WTC11 (cell line): Measurements from ENCODE around the gene PI4KA. TPM values are rescaled to one million over a fixed set of nuclear protein-coding genes. Genes with fewer than 3 reads are reported as not detected.

ENCODE experiments used
- ATAC-seq: fragments of 200-7000 bp; cut with Tn5 transposase; 2 replicates; pipeline ENCODE4 v1.10.0; 2021; ENCODE audit warnings: mild to moderate bottlenecking, moderate library complexity
- CTCF ChIA-PET: fragments of 300-600 bp; sonication (Branson Sonifier 250); formaldehyde crosslinking; loops from one replicate; lab custom pipeline; 2021; ENCODE audit warnings: antibody characterized with exemption; lab: Charles Lee
- POLR2A ChIA-PET: fragments of 350-600 bp; sonication (Branson Sonifier 250); formaldehyde crosslinking; loops from one replicate; lab custom pipeline; 2021; ENCODE audit warnings: antibody characterized with exemption; lab: Charles Lee
- DNase-seq: peaks from one replicate; pipeline ENCODE4 v3.0.0; 2021; ENCODE audit warnings: low spot score
- H3K27ac Mint-ChIP-seq: 2 replicates; pipeline ENCODE4 v1.8.0; 2021; ENCODE audit warnings: mixed read lengths
- H3K27me3 Mint-ChIP-seq: 2 replicates; pipeline ENCODE4 v1.8.0; 2021; ENCODE audit warnings: low read depth, mild to moderate bottlenecking, moderate library complexity, mixed read lengths
- H3K36me3 Mint-ChIP-seq: 2 replicates; pipeline ENCODE4 v1.8.0; 2021; ENCODE audit warnings: mixed read lengths
- H3K4me1 Mint-ChIP-seq: 2 replicates; pipeline ENCODE4 v1.8.0; 2022; ENCODE audit warnings: mixed read lengths
- H3K4me3 Mint-ChIP-seq: 2 replicates; pipeline ENCODE4 v1.8.0; 2021; ENCODE audit warnings: mild to moderate bottlenecking, moderate library complexity, mixed read lengths
- H3K9me3 Mint-ChIP-seq: 2 replicates; pipeline ENCODE4 v1.8.0; 2021; ENCODE audit warnings: mixed read lengths
- ARID4B ChIP-seq: sonication (generic); formaldehyde crosslinking; IDR thresholded peaks from 2 replicates; pipeline ENCODE4 v1.8.0; 2023; ENCODE audit warnings: missing genetic modification reagents, mild to moderate bottlenecking, borderline replicate concordance
- E2F4 ChIP-seq: sonication (generic); formaldehyde crosslinking; IDR thresholded peaks from 2 replicates; pipeline ENCODE4 v1.8.1; 2022; ENCODE audit warnings: low read depth, mild to moderate bottlenecking, moderate library complexity, missing genetic modification reagents, borderline replicate concordance
- FOXJ3 ChIP-seq: sonication (generic); formaldehyde crosslinking; IDR thresholded peaks from 2 replicates; pipeline ENCODE4 v1.9.0; 2021; ENCODE audit warnings: missing genetic modification reagents, mild to moderate bottlenecking, borderline replicate concordance
- FOXK1 ChIP-seq: sonication (generic); formaldehyde crosslinking; IDR thresholded peaks from 2 replicates; pipeline ENCODE4 v1.8.0; 2022; ENCODE audit warnings: mild to moderate bottlenecking, moderate library complexity, missing genetic modification reagents
- HMGA2 ChIP-seq: fragments of 250-450 bp; sonication (Bioruptor Pico); IDR thresholded peaks from 2 replicates; pipeline ENCODE4 v1.4.0; 2021; ENCODE audit warnings: mild to moderate bottlenecking, moderate library complexity
- HMGXB4 ChIP-seq: sonication (generic); formaldehyde crosslinking; IDR thresholded peaks from 2 replicates; pipeline ENCODE4 v1.8.1; 2023; ENCODE audit warnings: mild to moderate bottlenecking, moderate library complexity, missing genetic modification reagents
- IRF2 ChIP-seq: sonication (generic); formaldehyde crosslinking; IDR thresholded peaks from 2 replicates; pipeline ENCODE4 v1.8.0; 2022; ENCODE audit warnings: low read depth, missing genetic modification reagents, borderline replicate concordance
- JAZF1 ChIP-seq: fragments of 250-450 bp; sonication (Bioruptor Pico); IDR thresholded peaks from 2 replicates; pipeline ENCODE4 v1.9.0; 2021; ENCODE audit warnings: moderate library complexity, mild to moderate bottlenecking, inconsistent platforms
- JUN ChIP-seq: sonication (generic); formaldehyde crosslinking; IDR thresholded peaks from 2 replicates; pipeline ENCODE4 v1.8.0; 2023; ENCODE audit warnings: mild to moderate bottlenecking, missing genetic modification reagents
- MAX ChIP-seq: sonication (generic); formaldehyde crosslinking; IDR thresholded peaks from 2 replicates; pipeline ENCODE4 v1.8.0; 2022; ENCODE audit warnings: mild to moderate bottlenecking, missing genetic modification reagents
- NFYB ChIP-seq: sonication (generic); formaldehyde crosslinking; conservative IDR thresholded peaks from 2 replicates; pipeline ENCODE4 v1.8.0; 2022; ENCODE audit warnings: low read depth, missing genetic modification reagents
- PRDM15 ChIP-seq: sonication (generic); formaldehyde crosslinking; IDR thresholded peaks from 2 replicates; pipeline ENCODE4 v1.8.0; 2022; ENCODE audit warnings: missing genetic modification reagents
- PREB ChIP-seq: sonication (generic); formaldehyde crosslinking; IDR thresholded peaks from 2 replicates; pipeline ENCODE4 v1.8.1; 2022; ENCODE audit warnings: mild to moderate bottlenecking, missing genetic modification reagents, moderate library complexity, borderline replicate concordance
- SMAD4 ChIP-seq: sonication (generic); formaldehyde crosslinking; IDR thresholded peaks from 2 replicates; pipeline ENCODE4 v1.8.0; 2022; ENCODE audit warnings: mild to moderate bottlenecking, missing genetic modification reagents
- TEAD4 ChIP-seq: sonication (generic); formaldehyde crosslinking; IDR thresholded peaks from 2 replicates; pipeline ENCODE4 v1.8.0; 2022; ENCODE audit warnings: mild to moderate bottlenecking, missing genetic modification reagents
- ZNF232 ChIP-seq: sonication (generic); formaldehyde crosslinking; IDR thresholded peaks from 2 replicates; pipeline ENCODE4 v1.8.0; 2022; ENCODE audit warnings: mild to moderate bottlenecking, missing genetic modification reagents
- ZNF512 ChIP-seq: sonication (generic); formaldehyde crosslinking; IDR thresholded peaks from 2 replicates; pipeline ENCODE4 v1.8.1; 2022; ENCODE audit warnings: missing genetic modification reagents, borderline replicate concordance
- total RNA-seq: library from RNA; stranded (reverse); gene quantifications from 3 replicates; pipeline ENCODE4 v1.2.3, GENCODE V29; 2021

Gene PI4KA
- total RNA-seq, 1 experiment from 2014 or later, result 45.5 TPM

GRCh38 chr22:20802452-20802851, 56.2 kb downstream of the PI4KA start (continued):
- TF ChIP-seq ARID4B (CRISPR knock-in tag) (no peak), ZNF232 (no peak), IRF2 (CRISPR knock-in tag) (no peak)

- POLR2A ChIA-PET, result interaction anchor here (0.6 kb wide), 1 partner anchor 119 kb away, joined by 5 read pairs; no protein-coding TSS in a partner anchor
- H3K9me3 Mint-ChIP-seq, result no peaks in the 10 kb centered on the region
- H3K27ac Mint-ChIP-seq, result no peak overlapping the region
- ATAC-seq (no peak), DNase-seq (no peak)
- no peaks in the 10 kb centered on the region for H3K4me1 Mint-ChIP-seq
- H3K36me3 Mint-ChIP-seq, result peaks cover 23% of the 10 kb centered on the region
- no peaks in the 10 kb centered on the region for H3K27me3 Mint-ChIP-seq
- CTCF ChIA-PET, result no interaction called here
- H3K4me3 Mint-ChIP-seq, result no peak overlapping the region
- TF ChIP-seq ZNF512 (CRISPR knock-in tag), result no peak
- TF ChIP-seq NFYB (CRISPR knock-in tag), result no peak
- TF ChIP-seq FOXK1 (CRISPR knock-in tag), result no peak
- no peak for TF ChIP-seq HMGA2 (CRISPR knock-in tag)
- no peak for TF ChIP-seq E2F4 (CRISPR knock-in tag)
- TF ChIP-seq MAX (CRISPR knock-in tag), result no peak
- TF ChIP-seq PREB (CRISPR knock-in tag), result no peak
- TF ChIP-seq JAZF1, result no peak
- TF ChIP-seq PRDM15 (CRISPR knock-in tag), result no peak
- TF ChIP-seq SMAD4, result no peak
- no peak for TF ChIP-seq ARID4B (CRISPR knock-in tag)
- TF ChIP-seq FOXJ3, result no peak
- TF ChIP-seq TEAD4 (CRISPR knock-in tag), result no peak
- no peak for TF ChIP-seq JUN (CRISPR knock-in tag)
- no peak for TF ChIP-seq HMGXB4
Measured at GRCh38 chr22:20799449-20799848, 59.2 kb downstream of the PI4KA start.
